K562 (cell line): ENCODE results near the gene FAAP100.

Experiments
- CTCF ChIP-seq, 3 experiments: IDR thresholded peaks in 2 of 3; conservative IDR thresholded peaks in 1 of 3; 2 replicates each; pipeline ENCODE4 v1.5.1; 2011 to 2012; ENCODE audit warnings: low read length in 3 of 3, mild to moderate bottlenecking in 3 of 3, control low read depth in 2 of 3, improper control_type of control experiment in 1 of 3, inconsistent platforms in 1 of 3, low read depth in 1 of 3, mixed read lengths in 1 of 3, moderate library complexity in 1 of 3; ENCODE audit not compliant: insufficient read depth in 2 of 3
- GABPA ChIP-seq: fragments of 200-800 bp; sonication (Bioruptor generic); conservative IDR thresholded peaks from 2 replicates; pipeline ENCODE4 v1.6.1; 2016; ENCODE audit warnings: low read depth, missing genetic modification characterization, missing compliant biosample characterization
- MCM2 ChIP-seq: fragments of 450-650 bp; IDR thresholded peaks from 2 replicates; pipeline ENCODE4 v1.6.1; 2017; ENCODE audit warnings: low read depth, mild to moderate bottlenecking
- NCOA2 ChIP-seq, 2 experiments: fragments of 450-650 bp; IDR thresholded peaks; 2 replicates each; pipeline ENCODE4 v1.6.1; 2018; ENCODE audit warnings: mild to moderate bottlenecking in 2 of 2, moderate library complexity in 1 of 2; ENCODE audit not compliant: partially characterized antibody in 2 of 2
- POLR2AphosphoS5 ChIP-seq: IDR thresholded peaks from 2 replicates; pipeline ENCODE4 v1.6.1; 2011; ENCODE audit warnings: mild to moderate bottlenecking, low read depth, low read length, moderate library complexity; ENCODE audit not compliant: control insufficient read depth, insufficient read depth
- POLR2H ChIP-seq: IDR thresholded peaks from 2 replicates; pipeline ENCODE4 v1.6.1; 2016; ENCODE audit warnings: missing genetic modification characterization, low read depth, mild to moderate bottlenecking, control low read depth, missing compliant biosample characterization, moderate library complexity
- XRCC5 ChIP-seq: fragments of 200-400 bp; formaldehyde crosslinking; IDR thresholded peaks from 2 replicates; pipeline ENCODE4 v1.6.1; 2017; ENCODE audit warnings: low read depth, mild to moderate bottlenecking, low read length
- ZBTB43 ChIP-seq: sonication (generic); formaldehyde crosslinking; IDR thresholded peaks from 2 replicates; pipeline ENCODE4 v1.8.0; 2023; ENCODE audit warnings: mild to moderate bottlenecking, missing genetic modification reagents
- ZNF274 ChIP-seq: IDR thresholded peaks from 2 replicates; pipeline ENCODE4 v1.6.1; 2011; ENCODE audit warnings: low read depth, mild to moderate bottlenecking, low read length, moderate library complexity, borderline replicate concordance
- TF ChIP-seq, protein P1 (sequence below), 2 experiments: IDR thresholded peaks; 2 replicates each; pipeline ENCODE4 v1.6.1; 2011; ENCODE audit warnings: borderline replicate concordance in 1 of 2, control low read depth in 1 of 2, low read depth in 1 of 2, low read length in 1 of 2, mild to moderate bottlenecking in 1 of 2, mixed read lengths in 1 of 2, moderate library complexity in 1 of 2; ENCODE audit not compliant: insufficient read depth in 1 of 2, insufficient read length in 1 of 2, poor library complexity in 1 of 2, severe bottlenecking in 1 of 2; ENCODE audit errors: extremely low read depth in 1 of 2

DNA sequence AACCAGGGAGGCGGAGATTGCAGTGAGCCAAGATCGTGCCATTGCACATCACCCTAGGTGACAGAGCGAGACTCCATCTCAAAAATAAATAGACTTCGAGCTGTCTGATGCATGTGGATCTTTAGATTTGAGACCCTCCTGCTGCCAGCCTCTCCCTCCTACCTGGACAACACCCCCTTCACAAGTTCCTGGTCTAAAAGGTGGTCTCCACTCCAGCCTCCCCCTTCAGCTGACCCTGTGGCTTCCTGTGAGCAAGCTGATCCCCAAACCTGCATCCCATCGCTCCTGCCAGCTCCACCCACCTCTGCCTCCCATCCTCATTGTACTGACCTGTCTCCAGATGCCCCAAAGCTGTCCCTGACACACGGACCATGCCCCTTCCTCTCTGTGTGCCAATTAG is 27.1 kb upstream of the FAAP100 start:
- TF ChIP-seq CTCF (IDR thresholded peaks at IDR 0.05 in 2 of 3, conservative IDR thresholded peaks at IDR 0.05 in 1 of 3; ENCODE audit: insufficient read depth in 2 of 3, low read depth in 1 of 3, low read length in 3 of 3) (no peak), ZNF274 (no peak), ZBTB43 (CRISPR knock-in tag) (no peak), POLR2AphosphoS5 (no peak), GABPA (tag) (no peak), POLR2H (tag) (no peak), NCOA2 (IDR thresholded peaks at IDR 0.05; ENCODE audit: partially characterized antibody in 2 of 2) (no peak), MCM2 (no peak), XRCC5 (no peak)
- TF ChIP-seq, protein P1, sequence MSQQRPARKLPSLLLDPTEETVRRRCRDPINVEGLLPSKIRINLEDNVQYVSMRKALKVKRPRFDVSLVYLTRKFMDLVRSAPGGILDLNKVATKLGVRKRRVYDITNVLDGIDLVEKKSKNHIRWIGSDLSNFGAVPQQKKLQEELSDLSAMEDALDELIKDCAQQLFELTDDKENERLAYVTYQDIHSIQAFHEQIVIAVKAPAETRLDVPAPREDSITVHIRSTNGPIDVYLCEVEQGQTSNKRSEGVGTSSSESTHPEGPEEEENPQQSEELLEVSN (IDR thresholded peaks at IDR 0.05; ENCODE audit: borderline replicate concordance in 1 of 2, extremely low read depth in 1 of 2, insufficient read depth in 1 of 2, insufficient read length in 1 of 2, low read depth in 1 of 2, low read length in 1 of 2, poor library complexity in 1 of 2, severe bottlenecking in 1 of 2) = no peak
